Peyer's patch (tissue), 4 donors: ENCODE results near the gene ERP27. TPM values are rescaled to one million over a fixed set of nuclear protein-coding genes. Genes with fewer than 3 reads are reported as not detected.

Experiments
- DNase-seq, 3 donors: peaks; one replicate each; pipeline ENCODE4 v3.0.0-alpha.2; 2017 to 2019
- H3K27ac ChIP-seq, 4 donors: fragments of 200-600 bp; sonication (generic); one replicate each; pipeline ENCODE4 v1.5.1; 2016 to 2019
- H3K27me3 ChIP-seq, 2 donors: fragments of 200-600 bp; sonication (generic); one replicate each; pipeline ENCODE4 v1.5.1; 2019
- H3K36me3 ChIP-seq, 3 donors: fragments of 200-600 bp; sonication (generic); one replicate each; pipeline ENCODE4 v1.5.1; 2016 to 2019
- H3K4me1 ChIP-seq, 4 donors: fragments of 200-600 bp; sonication (generic); one replicate each; pipeline ENCODE4 v1.5.1; 2016 to 2019
- H3K4me3 ChIP-seq, 4 donors: fragments of 200-600 bp; sonication (generic); 1 replicate in 3 of 4; 2 replicates in 1 of 4; pipeline ENCODE4 v1.5.1; 2016 to 2019; ENCODE audit warnings: mild to moderate bottlenecking in 1 of 4
- H3K9me3 ChIP-seq, 4 donors: fragments of 200-600 bp; sonication (generic); one replicate each; pipeline ENCODE4 v1.5.1; 2016 to 2019; ENCODE audit warnings: mild to moderate bottlenecking in 1 of 4
- CTCF ChIP-seq, 6 experiments: fragments of 450-650 bp in 4 of 6; fragments of 200-600 bp in 2 of 6; sonication (generic) in 1 of 6; IDR thresholded peaks; one replicate each; pipeline ENCODE4 v1.5.1; 2017 to 2019; ENCODE audit warnings: antibody characterized with exemption in 6 of 6, mild to moderate bottlenecking in 3 of 6, moderate library complexity in 1 of 6
- POLR2A ChIP-seq, 2 donors: fragments of 450-650 bp; IDR thresholded peaks; one replicate each; pipeline ENCODE4 v1.5.1; 2017; ENCODE audit warnings: antibody characterized with exemption in 2 of 2, mild to moderate bottlenecking in 2 of 2, moderate library complexity in 2 of 2
- total RNA-seq, 4 donors: library from RNA; depleted of rRNA; stranded (reverse); fragments of >200 nt; gene quantifications; one replicate each; pipeline ENCODE4 v1.1.0, GENCODE V29; 2016

Gene ERP27
- 1 to 10 TPM in 2 of 4 donors, under 1 TPM in 1, not detected in 1; 0.94 to 2.5 (median 1.2) TPM for total RNA-seq

DNA sequence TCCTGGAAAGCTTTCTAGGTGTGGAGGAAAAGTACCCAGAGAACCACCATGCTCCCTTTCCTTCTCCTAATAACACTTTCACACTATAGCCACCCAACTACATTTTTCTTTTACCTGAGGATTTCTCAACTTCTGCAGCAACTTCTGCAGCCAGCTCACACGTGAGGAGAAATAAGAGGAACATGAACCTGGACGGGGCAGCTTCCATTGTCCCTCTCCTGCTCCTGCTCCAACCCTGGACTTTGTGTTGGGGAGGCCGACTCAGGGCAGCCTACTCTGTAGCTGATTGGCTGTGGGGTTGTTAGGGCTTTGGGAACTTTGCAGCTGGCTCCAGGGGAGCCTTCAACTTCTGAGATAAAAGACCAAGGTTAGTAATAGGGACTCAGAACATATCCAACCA lies at the start of gene ERP27:
Gene ERP27, minus strand, starts transcription at position 237 of the 400 bp plus-strand sequence. Its CDS starts 29 bp downstream, at position 208.
- H3K4me1 ChIP-seq: peaks cover 0 to 3% (median 0%) of the 10 kb centered on the region in 4 donors
- no peaks in the 10 kb centered on the region for H3K9me3 ChIP-seq
- H3K36me3 ChIP-seq: peaks cover 0 to 6% (median 0%) of the 10 kb centered on the region in 3 donors
- DNase-seq: no peak
- TF ChIP-seq POLR2A (IDR thresholded peaks at IDR 0.05) (no peak), CTCF (IDR thresholded peaks at IDR 0.05) (no peak)
- no peak within 1 kb of the TSS for H3K4me3 ChIP-seq
- H3K27me3 ChIP-seq: no peaks in the 10 kb centered on the region
- no peak within 1 kb of the TSS for H3K27ac ChIP-seq

DNA sequence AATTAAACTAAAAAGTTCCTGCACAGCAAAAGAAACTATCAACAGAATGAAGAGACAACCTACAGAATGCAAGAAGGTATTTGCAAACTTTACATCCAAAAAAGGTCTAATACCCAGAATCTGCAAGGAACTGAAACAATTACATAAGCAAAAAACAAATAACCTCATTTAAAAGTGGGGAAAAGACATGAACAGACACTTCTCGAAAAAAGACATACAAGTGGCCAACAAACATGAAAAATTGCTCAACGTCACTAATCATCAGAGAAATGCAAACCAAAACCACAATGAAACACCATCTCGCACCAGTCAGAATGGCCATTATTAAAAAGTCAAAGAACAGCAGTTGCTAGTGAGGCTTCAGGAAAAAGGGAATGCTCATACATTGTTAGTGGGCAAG lies 49.7 kb upstream of the ERP27 start:
- Histone ChIP-seq H3K27ac (no peak overlapping the region), H3K4me3 (no peak overlapping the region), H3K36me3 (no peaks in the 10 kb centered on the region), H3K4me1 (no peaks in the 10 kb centered on the region), H3K27me3 (no peaks in the 10 kb centered on the region), H3K9me3 (no peaks in the 10 kb centered on the region)
- TF ChIP-seq CTCF (IDR thresholded peaks at IDR 0.05) (no peak), POLR2A (IDR thresholded peaks at IDR 0.05) (no peak)
- DNase-seq: no peak

- Histone ChIP-seq H3K36me3 (no peaks in the 10 kb centered on the region), H3K4me3 (no peak overlapping the region), H3K9me3 (no peaks in the 10 kb centered on the region), H3K27me3 (no peaks in the 10 kb centered on the region), H3K4me1 (no peaks in the 10 kb centered on the region), H3K27ac (no peak overlapping the region)
- DNase-seq: no peak
- TF ChIP-seq POLR2A (IDR thresholded peaks at IDR 0.05): no peak
- TF ChIP-seq CTCF (IDR thresholded peaks at IDR 0.05): no peak
Observed at GRCh38 chr12:14986449-14986848, 48.1 kb upstream of the ERP27 start.

DNA sequence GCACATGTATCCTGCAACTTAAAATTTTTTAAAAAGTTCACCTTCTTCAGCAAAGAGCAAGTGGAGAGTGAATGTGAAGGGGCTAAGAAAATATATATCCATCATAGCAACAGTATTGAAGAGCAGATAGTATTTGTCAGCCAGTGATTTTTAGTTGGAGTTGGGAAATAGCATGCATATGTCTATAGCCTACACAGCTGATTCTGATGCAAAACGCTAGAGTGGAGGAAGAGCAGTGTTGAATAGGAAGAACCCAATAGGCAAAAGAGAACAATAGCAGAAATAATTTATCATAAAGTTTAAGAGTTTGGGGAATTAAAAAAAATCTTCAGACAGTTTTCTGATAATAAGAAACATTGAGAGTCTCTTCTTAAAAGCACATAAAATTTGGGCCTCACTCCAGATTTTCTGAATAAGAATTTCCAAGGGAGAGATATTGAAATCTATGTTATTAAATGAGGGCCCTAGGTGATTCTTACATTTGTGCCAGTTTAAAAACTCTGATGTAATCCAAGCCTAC lies 46.5 kb upstream of the ERP27 start:
- DNase-seq: no peak
- no peak for TF ChIP-seq POLR2A (IDR thresholded peaks at IDR 0.05)
- no peak for TF ChIP-seq CTCF (IDR thresholded peaks at IDR 0.05)
- H3K4me3 ChIP-seq: no peak overlapping the region
- H3K27me3 ChIP-seq: no peaks in the 10 kb centered on the region
- H3K9me3 ChIP-seq: no peaks in the 10 kb centered on the region
- H3K27ac ChIP-seq: no peak overlapping the region
- H3K4me1 ChIP-seq: no peaks in the 10 kb centered on the region
- H3K36me3 ChIP-seq: no peaks in the 10 kb centered on the region

DNA sequence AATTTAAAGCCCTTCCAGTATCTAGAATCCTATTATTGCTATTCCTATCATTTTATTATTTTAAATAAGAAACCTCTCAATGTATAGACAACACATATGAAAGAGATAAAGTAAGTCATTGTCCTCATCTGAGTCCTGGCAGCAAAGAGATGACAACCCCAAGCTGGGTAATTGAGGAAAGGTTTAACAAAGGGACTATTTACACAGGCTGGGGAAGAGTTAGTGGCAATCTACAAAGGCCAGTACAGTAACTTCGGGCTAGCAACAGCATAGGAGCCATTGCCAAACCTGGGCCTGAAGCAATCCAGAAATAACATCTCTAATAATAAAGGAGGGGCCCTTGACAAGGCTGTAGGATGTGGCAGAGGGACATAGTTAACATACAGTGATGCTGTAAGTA lies 45.7 kb upstream of the ERP27 start:
- Histone ChIP-seq H3K9me3 (no peaks in the 10 kb centered on the region), H3K4me1 (no peaks in the 10 kb centered on the region), H3K4me3 (no peak overlapping the region), H3K36me3 (no peaks in the 10 kb centered on the region), H3K27ac (no peak overlapping the region), H3K27me3 (no peaks in the 10 kb centered on the region)
- no peak for DNase-seq
- TF ChIP-seq CTCF (IDR thresholded peaks at IDR 0.05) (no peak), POLR2A (IDR thresholded peaks at IDR 0.05) (no peak)

DNA sequence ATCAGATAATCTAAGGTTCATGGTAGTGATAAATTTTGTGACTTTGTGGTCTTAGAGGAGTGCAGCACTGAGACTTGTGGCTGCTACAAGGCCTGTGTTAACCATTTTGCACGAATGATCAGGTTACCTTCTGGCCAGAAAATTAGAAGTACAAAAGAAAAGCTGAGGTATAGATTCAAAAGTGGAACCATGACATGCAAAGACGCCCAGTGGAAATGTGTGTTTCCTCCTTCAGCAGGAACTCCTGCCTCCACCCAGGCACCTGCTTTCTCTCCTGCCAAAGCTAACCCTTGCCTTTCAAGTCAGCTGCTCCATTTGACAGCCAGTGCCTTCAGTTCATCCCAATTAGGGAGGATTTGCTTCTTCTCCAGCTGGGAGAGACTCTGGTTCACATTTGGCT lies 44.7 kb upstream of the ERP27 start:
- no peaks in the 10 kb centered on the region for H3K27me3 ChIP-seq
- no peaks in the 10 kb centered on the region for H3K4me1 ChIP-seq
- H3K36me3 ChIP-seq: no peaks in the 10 kb centered on the region
- H3K4me3 ChIP-seq: no peak overlapping the region
- no peaks in the 10 kb centered on the region for H3K9me3 ChIP-seq
- peak in 1 of 3 donors; percentile 25 for DNase-seq
- H3K27ac ChIP-seq: no peak overlapping the region
- TF ChIP-seq POLR2A (IDR thresholded peaks at IDR 0.05) (no peak), CTCF (IDR thresholded peaks at IDR 0.05) (no peak)
